GM12801 (cell line): Measurements from ENCODE around the gene ARSB.

Experiments
- TF ChIP-seq, protein P1 (sequence below): IDR thresholded peaks from one replicate; pipeline ENCODE4 v1.5.1; 2011; ENCODE audit warnings: control low read depth; ENCODE audit not compliant: insufficient read length; ENCODE audit errors: extremely low read depth

The ARSB gene

DNA sequence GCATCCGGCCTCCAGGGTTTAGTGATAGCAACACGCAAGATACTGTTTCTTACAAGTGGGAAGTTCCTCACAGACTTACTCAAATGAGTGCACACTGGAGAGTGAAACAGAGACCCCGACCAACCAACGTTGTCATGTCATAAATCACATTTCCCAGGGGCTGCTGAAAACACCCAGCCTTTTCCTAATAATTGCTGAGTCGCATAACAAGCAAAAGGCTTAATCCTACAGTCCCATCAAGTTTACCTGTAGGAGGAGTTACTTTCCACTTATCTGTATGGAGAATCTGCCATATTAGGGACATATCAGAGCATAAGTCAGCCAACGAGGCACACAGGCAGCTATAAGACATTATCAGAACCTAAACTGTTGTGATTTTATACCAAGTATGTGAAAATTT is 180.1 kb downstream of the ARSB start:
- TF ChIP-seq, protein P1, sequence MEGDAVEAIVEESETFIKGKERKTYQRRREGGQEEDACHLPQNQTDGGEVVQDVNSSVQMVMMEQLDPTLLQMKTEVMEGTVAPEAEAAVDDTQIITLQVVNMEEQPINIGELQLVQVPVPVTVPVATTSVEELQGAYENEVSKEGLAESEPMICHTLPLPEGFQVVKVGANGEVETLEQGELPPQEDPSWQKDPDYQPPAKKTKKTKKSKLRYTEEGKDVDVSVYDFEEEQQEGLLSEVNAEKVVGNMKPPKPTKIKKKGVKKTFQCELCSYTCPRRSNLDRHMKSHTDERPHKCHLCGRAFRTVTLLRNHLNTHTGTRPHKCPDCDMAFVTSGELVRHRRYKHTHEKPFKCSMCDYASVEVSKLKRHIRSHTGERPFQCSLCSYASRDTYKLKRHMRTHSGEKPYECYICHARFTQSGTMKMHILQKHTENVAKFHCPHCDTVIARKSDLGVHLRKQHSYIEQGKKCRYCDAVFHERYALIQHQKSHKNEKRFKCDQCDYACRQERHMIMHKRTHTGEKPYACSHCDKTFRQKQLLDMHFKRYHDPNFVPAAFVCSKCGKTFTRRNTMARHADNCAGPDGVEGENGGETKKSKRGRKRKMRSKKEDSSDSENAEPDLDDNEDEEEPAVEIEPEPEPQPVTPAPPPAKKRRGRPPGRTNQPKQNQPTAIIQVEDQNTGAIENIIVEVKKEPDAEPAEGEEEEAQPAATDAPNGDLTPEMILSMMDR, result no peak

- TF ChIP-seq, protein P1, result no peak
Observed at GRCh38 chr5:78803941-78804340, 181.2 kb downstream of the ARSB start.

GRCh38 chr5:78803353-78803752 is 181.8 kb downstream of the ARSB start:
- TF ChIP-seq, protein P1, result no peak

DNA sequence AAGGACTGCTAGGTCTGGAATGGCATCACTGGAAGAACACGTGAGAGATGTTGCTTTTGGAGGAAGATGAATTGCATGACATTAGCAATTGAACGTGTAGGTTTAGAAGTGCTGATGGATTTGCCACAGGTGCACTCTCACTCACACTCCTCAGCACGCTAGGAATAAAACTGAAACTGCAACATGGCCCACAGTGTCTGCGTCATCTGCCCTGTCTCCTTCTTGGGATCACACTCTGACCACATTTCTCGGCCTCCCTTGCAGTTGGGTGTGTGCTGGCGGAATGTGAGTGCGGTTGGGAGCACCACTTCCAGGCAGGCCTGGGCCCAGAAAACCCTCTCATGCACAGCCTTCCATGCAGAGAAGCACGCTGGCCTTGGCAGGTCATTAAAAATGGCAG is 183.7 kb downstream of the ARSB start:
- TF ChIP-seq, protein P1, result no peak

GRCh38 chr5:78799266-78800017 is 185.7 kb downstream of the ARSB start:
- TF ChIP-seq, protein P1, result no peak

DNA sequence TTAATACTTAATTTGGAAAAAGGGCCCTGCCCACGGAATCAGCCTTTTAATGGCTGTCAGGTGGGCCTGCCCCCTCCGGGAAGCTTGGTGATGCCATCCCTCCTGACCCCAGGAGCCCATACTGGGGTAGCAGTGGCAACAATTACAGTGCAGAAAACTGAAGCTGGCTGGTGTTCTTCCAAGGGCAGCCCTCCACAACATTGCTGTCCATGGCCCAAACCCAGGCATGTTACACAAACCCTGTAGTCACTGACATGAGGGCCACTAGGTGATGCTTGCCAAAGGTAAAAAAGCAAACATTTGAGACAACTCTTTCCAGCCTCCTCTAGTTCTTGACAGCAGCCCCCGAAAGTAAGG is 186.5 kb downstream of the ARSB start:
- TF ChIP-seq, protein P1, result no peak

DNA sequence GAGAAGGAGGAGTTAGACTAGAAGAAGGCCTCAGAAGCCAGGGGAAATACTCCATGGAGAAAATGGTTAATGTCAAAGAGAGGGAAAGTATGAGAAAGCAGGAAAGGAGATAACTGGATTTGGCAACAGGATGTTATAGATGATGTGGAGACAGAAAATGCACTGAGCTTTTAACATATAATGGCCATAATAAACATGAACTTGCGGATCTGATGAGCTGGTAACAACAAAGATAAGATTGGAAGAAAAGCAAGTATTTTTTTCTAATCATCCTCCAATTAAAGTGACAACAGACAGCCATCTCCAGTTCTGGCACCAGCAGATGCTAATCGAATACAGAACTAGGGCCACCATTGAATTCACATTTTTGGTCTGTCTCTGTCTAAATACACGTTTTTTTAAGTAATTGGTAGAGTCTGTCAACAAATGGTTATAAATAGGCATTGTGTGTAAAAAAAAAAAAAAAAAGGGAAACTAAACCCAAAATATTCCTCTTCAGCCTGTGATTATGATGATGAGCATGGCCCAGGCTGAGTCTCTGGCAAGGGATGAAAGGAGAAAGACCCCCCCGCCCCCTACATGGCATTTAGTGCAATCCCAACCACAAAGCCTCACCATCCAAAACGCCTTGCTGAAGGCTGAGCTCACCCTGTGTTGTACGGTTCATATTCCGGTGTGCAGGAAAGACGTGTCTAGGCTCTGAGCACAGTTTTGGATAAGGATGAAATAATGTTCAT is 187.0 kb downstream of the ARSB start:
- TF ChIP-seq, protein P1, result no peak
